ENCODE data around the gene PRPF31. TPM values are rescaled to one million over a fixed set of nuclear protein-coding genes. Genes with fewer than 3 reads are reported as not detected.

Gene PRPF31
- total RNA-seq, 6 donors from 2014 or later = 43.9 to 73.3 (median 47.4) TPM

- ATAC-seq (ENCODE audit: low FRiP score in 2 of 2) (peak in 1 of 2 donors; percentile 54), DNase-seq (no peak)
- H3K4me1 ChIP-seq = no peaks in the 10 kb centered on the region
- H3K4me3 ChIP-seq = no peak overlapping the region
- no peak overlapping the region for H3K27ac ChIP-seq
- WGBS, 2 donors = 72 to 75% methylated on average over 5 of the region's 5 CpGs
- no peaks in the 10 kb centered on the region for H3K27me3 ChIP-seq
- TF ChIP-seq EP300 (IDR thresholded peaks at IDR 0.05) (no peak), CTCF (IDR thresholded peaks at IDR 0.05) (no peak), POLR2A (IDR thresholded peaks at IDR 0.05) (no peak), POLR2AphosphoS5 (IDR thresholded peaks at IDR 0.05) (no peak)
- no peaks in the 10 kb centered on the region for H3K36me3 ChIP-seq
- peaks cover 0 to 11% (median 6%) of the 10 kb centered on the region in 4 donors for H3K9me3 ChIP-seq
These were observed 38.2 kb upstream of the PRPF31 start for GRCh38 chr19:54077334-54077733.

- H3K9me3 ChIP-seq = peaks cover 0 to 19% (median 6%) of the 10 kb centered on the region in 4 donors
- H3K4me3 ChIP-seq = no peak within 1 kb of the TSS
- no peak for DNase-seq
- 69 to 74% methylated on average over 7 of the region's 7 CpGs for WGBS, 2 donors
- H3K36me3 ChIP-seq = no peaks in the 10 kb centered on the region
- TF ChIP-seq EP300 (IDR thresholded peaks at IDR 0.05) (no peak), CTCF (IDR thresholded peaks at IDR 0.05) (no peak)
- H3K27ac ChIP-seq = no peak within 1 kb of the TSS
- H3K27me3 ChIP-seq = no peaks in the 10 kb centered on the region
- ATAC-seq (ENCODE audit: low FRiP score in 2 of 2) = no peak
- H3K4me1 ChIP-seq = no peaks in the 10 kb centered on the region
These were observed 34.5 kb upstream of the PRPF31 start, which contains the start of gene TARM1 for GRCh38 chr19:54081032-54081431. Gene TARM1 (minus strand): TSS chr19:54081365. CDS start chr19:54081340, 25 bp downstream.

GRCh38 chr19:54084410-54084809, 31.1 kb upstream of the PRPF31 start:
- no peak overlapping the region for H3K4me3 ChIP-seq
- no peaks in the 10 kb centered on the region for H3K4me1 ChIP-seq
- TF ChIP-seq CTCF (IDR thresholded peaks at IDR 0.05) (no peak), EP300 (IDR thresholded peaks at IDR 0.05) (no peak), POLR2A (IDR thresholded peaks at IDR 0.05) (no peak), POLR2AphosphoS5 (IDR thresholded peaks at IDR 0.05) (no peak)
- H3K9me3 ChIP-seq = peaks cover 0 to 19% (median 6%) of the 10 kb centered on the region in 4 donors
- no peaks in the 10 kb centered on the region for H3K27me3 ChIP-seq
- H3K36me3 ChIP-seq = no peaks in the 10 kb centered on the region
- 81 to 88% methylated on average over 3 of the region's 3 CpGs for WGBS, 2 donors
- DNase-seq = no peak
- H3K27ac ChIP-seq = no peak overlapping the region
- no peak for ATAC-seq (ENCODE audit: low FRiP score in 2 of 2)

- no peak for DNase-seq
- no peak for ATAC-seq (ENCODE audit: low FRiP score in 2 of 2)
- no peaks in the 10 kb centered on the region for H3K9me3 ChIP-seq
- peaks cover 0 to 8% (median 3%) of the 10 kb centered on the region in 4 donors for H3K27me3 ChIP-seq
- 70 to 83% methylated on average over 16 to 17 of the region's 17 CpGs for WGBS, 2 donors
- no peak overlapping the region for H3K4me3 ChIP-seq
- no peak overlapping the region for H3K27ac ChIP-seq
- H3K36me3 ChIP-seq = no peaks in the 10 kb centered on the region
- TF ChIP-seq POLR2AphosphoS5 (IDR thresholded peaks at IDR 0.05) (no peak), POLR2A (IDR thresholded peaks at IDR 0.05) (no peak), CTCF (IDR thresholded peaks at IDR 0.05) (no peak), EP300 (IDR thresholded peaks at IDR 0.05) (no peak)
- H3K4me1 ChIP-seq = peaks cover 6 to 16% (median 9%) of the 10 kb centered on the region in 4 donors
These were observed 21.0 kb upstream of the PRPF31 start for GRCh38 chr19:54094426-54095000.
